Putamen (tissue), 1 donor: ENCODE measurements around the gene ZNF462.
A peak's percentile ranks its signal among the peaks of the same experiment; 100 is the strongest.
"Not testable (repeated sequence)": the region's sequence is repeated elsewhere in the genome, so short reads cannot be mapped to it uniquely, and the experiment has no call there.

Experiments used
- DNase-seq: peaks from one replicate; pipeline ENCODE4 v3.0.0-alpha.2; 2016; ENCODE audit warnings: low spot score

ZNF462 gene

DNA sequence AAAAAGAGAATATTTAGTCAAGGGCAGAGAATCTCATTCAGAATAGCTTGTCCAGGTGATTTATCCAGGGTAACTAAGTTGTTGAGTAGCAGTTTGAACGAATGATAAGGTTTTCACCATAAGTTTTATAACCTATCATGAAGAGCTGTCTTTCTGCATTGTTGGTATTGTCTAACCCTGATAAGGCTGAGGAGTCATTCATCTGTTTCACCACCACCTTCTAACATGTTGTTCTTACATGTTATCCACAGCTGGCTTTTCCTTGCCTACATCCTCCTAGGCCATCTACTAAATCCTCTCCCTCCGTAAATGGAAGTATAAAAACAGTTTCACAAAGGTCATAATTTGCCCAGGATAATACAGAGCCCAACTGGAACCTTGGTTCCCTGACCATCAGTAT is 24.1 kb downstream of the ZNF462 start:
- no peak for DNase-seq

DNA sequence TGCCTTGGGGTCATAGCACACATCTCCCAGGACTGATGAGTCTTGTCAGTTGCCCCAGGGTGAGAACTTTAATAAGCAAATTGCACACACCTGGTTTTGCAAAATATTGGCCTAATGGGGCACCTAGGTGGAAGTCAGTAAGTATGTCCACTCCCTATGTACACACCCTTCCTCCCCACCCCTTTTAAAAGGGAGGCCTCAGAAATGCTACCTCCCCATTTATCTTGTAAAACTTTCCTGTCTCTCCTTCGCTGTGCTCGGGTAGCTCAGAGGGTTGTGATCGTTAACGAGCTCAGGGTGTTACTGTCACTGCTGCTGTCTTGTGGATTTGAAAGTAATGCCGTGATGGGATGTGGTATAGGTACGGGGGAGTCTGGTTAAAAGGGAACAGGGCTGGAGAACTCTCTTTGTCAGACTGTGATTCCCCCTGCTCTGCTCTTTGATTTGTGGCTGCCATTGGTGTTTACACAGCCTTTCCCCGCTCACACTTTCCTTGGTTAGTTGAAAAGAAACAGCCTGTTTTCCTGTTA is 26.2 kb downstream of the ZNF462 start:
- DNase-seq: no peak

DNA sequence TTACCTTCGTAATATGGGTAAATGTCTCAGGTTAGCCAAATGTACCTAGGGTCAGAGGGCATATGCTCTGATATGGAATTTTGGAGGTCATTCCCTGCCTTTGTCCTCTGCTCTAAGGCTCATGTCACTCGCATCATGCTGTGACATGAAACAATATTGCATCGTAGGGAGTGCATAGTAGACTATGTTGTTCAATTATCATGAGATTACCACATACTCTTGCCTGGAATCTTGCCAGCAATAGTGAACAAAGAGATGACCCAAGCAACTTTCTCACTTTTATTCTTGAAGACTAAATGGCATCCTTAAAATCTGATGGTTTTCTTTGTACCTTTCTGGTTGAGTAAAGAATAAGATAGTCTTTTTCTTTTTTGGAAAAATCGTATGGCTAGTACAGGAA is 27.6 kb downstream of the ZNF462 start:
- no peak for DNase-seq

DNA sequence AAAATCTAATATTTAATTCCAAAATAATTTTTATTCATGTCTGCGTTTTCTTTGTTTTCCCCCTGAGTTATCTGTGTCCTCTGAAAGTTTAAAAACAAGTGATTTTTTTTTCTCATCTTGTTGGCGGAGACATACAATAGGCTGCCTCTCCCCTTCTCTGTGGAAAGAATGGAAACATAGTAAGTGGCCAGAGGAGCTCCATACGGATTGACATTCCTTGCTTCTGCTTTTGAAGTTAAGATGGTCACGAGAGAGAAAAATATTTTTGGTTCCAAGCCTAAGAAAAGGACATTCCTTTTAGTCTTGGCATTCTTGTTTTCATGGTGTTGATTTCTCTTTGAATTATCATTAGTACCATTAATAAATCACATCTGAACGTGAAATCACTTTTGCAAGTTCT is 28.3 kb downstream of the ZNF462 start:
- no peak for DNase-seq

DNA sequence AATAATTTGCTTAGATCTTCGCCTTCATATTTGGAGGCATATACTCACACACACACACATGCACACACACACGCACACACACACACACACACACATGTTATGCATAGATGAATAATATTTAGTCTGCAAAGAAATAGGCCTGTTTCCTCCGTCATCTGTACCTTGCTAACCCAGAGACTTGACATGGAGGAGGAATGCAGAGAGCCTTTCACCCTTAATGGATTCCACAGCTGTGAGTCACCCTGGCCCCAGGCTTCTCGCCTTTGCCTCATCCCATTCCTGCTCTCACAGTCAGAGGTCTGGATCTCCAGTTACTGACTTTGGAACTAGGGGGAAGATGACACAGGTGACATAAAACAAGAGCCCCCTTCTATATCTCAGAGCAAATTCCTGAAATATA is 29.7 kb downstream of the ZNF462 start:
- DNase-seq: no peak

DNA sequence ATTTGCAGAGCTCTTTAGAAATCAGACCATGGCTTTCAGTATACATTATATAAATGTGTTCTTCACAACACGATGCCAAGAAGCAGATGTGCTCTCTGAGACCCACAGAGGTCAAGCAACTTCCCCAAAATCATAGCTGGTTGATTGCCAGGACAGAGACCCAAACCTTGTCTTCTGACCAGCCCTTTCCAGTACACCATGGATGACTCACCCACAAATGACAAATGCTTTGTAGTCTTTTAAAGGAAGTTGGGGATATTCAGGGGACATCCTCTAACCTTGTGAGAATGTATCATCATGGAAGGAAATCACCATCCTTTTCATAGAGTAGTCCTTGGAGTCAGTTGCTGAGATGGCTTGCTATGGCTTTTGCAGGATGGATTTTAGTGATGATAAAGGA is 30.1 kb downstream of the ZNF462 start:
- DNase-seq: no peak

DNA sequence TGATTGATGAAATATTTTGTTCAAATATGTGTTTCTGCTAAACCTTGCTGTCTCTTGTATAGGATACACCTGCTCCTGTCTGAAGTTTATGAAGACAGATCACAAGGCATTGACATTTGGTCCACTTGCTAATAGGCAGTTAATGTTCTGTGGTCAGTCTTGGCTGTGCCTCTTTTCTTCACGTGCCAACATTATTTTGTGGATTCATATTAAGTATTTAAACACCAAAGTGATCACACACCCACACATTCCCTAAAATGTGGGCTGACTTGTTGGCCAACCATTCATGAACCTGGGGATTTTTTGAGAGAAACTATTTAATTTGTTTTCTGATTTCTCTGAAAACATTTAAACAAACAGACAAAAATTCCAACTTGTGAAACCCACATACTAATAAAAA is 33.7 kb downstream of the ZNF462 start:
- no peak for DNase-seq

DNA sequence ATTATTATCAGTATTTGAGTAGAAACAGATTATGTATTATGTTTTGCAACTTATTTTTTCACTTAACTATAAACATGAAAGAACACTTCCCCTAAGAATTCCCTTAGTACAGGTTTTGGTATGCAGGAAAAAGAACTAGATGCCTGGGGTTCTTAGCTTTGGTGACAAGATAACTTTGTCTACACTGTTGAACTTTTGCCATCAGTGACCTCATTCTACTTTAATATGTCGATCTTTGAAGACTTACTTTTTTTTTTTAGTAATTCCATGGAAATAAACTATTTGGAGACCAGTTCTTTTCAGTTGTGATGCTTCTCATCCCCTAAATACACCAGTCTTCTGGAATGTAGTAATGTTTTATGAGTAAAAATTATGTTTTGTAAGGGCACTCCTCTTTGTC is 34.3 kb downstream of the ZNF462 start:
- no peak for DNase-seq

DNA sequence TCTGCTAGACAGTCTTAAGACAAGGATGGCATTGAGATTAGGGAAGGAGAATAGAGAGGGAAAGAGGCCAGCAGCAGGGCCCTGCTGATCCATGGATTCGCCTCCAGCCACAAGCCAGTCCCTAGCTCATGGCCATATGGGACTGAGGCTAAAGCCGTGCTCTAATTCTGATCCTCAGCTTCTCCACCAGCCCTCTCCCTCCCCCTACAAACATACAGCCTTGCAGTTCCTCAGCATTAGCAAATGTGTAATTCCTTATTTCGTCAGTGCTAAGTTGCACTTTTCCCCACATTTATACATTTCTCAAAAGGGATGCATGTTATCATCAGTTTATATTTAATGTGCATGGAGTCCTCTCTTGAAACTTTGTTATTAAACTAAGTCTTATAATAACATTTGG is 34.8 kb downstream of the ZNF462 start:
- no peak for DNase-seq

DNA sequence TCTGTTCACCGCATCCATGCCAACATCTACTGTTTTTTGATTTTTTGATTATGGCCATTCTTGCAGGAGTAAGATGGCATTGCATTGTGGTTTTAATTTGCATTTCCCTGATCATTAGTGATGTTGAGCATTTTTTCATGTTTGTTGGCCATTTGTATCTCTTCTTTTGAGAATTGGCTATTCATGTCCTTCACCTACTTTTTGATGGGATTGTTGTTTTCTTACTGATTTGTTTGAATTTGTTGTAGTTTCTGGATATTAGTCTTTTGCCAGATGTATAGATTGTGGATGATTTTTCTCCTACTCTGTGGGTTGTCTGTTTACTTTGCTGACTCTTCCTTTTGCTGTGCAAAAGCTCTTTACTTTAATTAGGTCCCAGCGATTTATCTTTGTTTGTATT is 37.6 kb downstream of the ZNF462 start:
- not testable (repeated sequence) for DNase-seq

DNA sequence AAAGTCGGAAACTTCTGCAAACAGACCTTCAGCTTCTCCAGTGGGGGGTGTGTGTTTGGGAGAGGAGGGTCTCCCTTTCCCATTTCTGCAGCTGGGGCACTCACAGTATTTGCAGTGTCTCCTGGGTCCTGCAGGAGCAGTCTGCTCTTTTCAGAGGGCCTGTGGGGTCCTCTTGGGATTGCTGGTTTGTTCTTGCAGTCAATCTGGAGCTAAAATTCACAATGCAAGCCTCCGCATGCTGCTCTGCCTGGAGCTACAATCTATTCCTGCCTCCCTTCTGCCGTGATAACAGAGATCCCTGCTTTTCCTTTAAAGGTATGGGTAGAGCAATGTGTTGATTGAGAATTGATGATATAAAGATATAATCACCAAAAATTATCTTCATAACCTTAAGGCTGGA is 43.2 kb downstream of the ZNF462 start:
- no peak for DNase-seq

DNA sequence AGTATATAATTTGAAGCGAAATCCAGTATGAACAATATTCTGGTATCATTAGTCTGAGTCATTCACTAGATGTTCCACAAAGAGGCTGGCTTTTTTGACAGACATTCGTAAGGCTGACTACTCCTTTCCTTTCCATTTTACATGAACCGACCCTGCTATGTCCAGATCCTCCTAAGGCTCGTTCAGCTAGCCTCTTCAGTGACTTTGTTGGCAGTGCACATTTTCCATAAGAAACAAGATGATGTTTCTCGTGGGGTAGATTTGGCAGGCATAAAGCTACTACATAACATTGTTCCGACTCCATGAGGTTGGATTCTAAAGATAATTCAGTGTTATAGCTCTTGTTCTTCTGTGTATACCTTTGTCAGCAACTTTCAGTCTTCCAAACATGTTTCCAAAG is 49.0 kb downstream of the ZNF462 start:
- no peak for DNase-seq

DNA sequence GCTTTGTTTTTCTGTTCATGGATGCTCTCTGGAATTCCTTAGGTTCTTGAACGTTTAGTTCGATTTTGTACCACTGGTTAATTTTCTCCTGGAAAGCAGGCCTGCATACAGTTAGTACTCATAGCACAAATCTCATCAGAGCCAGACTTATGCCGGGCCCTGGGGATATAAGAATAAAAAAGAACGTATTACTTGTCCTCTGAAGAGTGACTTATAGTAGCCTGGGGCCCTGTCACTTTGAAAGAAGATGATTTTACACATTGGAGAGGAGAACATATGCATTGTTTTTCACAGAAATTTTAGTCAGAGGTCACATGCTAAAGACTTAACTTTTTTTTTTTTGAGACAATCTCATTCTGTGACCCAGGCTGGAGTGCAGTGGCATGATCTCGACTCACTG is 50.3 kb downstream of the ZNF462 start:
- DNase-seq: no peak

DNA sequence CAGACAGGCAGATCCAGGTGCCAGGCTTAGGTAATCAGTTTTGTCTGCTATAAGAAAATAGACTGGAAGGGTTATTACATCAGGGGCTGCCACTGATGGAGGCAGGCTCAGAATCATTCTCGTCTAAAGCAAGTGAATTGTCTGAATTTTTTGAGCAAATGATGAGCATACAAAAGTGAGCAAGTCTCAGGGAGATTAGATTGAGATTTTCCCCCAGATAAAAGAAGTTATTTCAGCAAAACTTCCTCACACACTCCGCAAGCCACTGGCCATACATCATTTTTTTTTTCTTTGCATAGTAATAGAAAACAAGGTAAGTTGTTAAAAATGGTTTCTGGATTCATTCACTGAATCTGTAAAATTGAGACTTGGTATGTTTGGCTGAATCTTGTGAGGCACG is 52.9 kb downstream of the ZNF462 start:
- DNase-seq: no peak

DNA sequence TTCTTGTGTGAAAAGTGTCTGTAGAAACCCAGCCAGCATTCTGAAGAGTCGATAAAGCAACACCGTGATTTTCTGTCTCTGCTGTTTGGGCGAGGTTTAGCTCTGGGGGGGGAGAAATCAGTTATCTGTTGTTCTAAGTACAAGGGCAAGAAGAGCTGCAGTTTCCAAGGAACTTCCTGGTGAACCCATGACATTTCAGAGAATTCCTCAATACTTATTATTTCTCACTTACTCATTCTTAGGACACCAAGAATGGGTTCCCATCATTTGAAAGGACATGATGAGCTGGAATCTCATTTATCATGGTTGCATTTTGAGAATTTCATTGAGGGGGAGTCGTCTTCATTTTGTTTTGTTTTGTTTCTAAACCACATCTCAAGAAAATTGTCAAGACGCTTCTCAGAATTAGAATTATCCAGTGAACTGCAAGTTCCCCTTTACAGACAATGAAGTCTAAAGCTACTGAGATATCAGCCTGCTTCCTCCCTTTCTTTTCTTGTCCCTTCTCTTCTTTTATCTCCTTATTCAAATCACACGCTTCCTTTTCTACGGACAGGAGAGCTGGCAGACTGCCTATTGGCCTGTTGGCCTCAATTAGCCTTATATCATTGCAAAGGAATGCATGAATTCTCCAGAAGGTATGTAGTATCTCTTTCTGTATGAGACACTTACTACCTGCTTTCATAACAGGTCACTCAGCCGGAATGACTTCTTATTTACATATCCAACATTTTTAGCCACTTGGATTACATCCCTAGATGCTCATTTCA is 53.7 kb downstream of the ZNF462 start:
- no peak for DNase-seq

DNA sequence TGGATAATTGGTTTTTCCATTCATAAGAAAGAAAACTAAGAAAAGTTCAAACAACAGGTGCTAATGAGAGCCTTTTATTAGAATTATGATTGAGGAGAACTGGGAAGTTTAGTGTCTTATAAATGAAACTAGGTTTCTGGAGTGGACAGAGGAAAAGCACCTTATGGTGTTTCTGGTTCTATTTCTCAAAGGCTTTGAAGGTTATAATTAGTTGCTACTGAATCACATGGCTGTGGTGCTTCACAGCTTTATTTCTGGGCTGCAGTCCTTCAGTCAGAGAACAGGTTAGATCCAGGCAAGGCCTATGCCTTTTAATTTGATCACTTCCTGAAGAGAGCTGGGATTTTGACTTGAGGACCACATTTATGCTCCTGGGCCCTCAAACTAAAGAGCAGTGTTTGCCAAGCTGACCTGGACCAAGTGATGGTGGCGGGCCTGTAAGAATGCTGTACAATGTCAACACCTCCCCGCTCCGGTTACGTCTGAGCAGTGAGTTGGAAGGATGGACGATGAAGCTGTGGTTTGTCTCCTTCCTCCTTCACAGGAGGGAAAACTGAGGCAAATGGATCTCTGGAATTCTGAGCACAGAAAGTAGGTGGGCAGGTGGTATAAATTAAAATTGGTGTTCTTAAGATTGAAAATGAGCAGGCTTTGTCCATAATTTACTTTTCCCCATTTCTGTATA is 56.0 kb downstream of the ZNF462 start:
- DNase-seq: no peak

DNA sequence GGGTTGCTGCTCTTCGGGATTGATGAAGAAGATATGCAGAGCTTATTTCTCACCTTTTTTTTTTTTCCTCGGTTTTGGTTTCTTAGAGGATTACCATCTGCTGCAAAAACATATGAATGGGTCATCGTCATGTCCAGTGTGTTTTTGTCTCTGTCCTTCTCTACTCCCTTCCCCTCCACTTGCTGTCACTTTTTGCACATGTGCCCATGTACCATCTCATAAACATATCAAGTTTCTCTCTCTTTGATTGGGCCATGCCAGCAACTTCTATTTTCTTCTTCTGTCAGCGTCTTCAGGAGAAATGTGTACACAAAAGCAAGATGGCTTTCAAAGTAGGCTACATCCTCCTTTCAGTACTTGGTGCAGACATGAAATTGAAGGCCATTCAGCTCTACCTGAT is 57.1 kb downstream of the ZNF462 start:
- no peak for DNase-seq

DNA sequence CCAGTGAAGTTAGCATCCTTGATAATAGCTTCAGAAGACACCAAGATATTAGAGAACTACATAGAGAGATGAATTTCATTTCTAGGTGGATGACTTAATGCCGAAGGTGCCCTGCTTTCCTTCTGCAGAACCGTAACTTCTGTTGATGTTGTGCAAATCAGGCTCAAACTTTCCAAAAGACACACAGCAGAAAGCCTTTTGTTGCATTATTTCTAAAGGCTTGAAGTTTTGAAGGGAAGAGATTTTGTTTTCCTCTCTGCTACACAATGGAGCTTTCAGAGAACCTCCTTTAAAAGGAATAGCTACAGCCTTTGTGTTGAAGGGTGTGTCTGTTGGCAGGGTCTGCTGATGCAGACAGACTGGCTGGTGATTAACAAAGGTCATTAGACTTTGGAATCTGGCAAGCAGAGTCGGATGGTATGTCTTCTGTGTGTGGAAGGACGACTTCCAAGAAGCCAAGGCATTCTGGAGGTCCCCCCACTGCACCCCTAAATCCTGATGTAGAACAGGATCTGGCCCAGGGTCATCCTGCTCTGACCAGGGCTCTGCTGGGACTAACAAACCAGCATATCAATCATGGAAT is 57.8 kb downstream of the ZNF462 start:
- peak; percentile 80 for DNase-seq

DNA sequence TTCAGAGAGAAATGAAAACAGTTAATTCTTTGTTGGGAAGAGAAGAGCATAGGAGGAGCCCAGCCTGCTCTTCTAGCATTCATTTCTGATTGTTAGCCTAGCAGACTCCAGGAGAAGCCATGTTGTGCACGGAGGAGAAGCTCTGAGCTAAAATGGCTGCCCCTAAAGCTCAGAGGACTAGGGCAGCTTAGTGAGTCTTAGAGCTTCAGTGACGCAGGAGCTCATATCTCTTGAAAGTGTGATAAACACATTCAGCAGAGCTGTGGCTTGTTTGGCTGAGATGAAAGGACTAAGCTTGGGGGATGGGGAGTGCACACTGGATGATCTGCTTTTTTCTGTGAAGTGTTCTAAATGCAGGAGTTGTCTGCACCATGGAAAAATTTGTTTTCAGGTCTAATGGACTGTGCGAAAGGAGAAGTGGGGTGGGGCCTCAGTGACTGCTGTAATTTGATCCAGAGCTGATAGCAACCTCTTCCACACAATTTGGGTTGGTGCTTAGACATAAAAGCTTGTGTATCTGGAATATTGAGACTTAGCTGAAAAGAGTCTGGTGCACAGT is 58.5 kb downstream of the ZNF462 start:
- peak; percentile 54 for DNase-seq

DNA sequence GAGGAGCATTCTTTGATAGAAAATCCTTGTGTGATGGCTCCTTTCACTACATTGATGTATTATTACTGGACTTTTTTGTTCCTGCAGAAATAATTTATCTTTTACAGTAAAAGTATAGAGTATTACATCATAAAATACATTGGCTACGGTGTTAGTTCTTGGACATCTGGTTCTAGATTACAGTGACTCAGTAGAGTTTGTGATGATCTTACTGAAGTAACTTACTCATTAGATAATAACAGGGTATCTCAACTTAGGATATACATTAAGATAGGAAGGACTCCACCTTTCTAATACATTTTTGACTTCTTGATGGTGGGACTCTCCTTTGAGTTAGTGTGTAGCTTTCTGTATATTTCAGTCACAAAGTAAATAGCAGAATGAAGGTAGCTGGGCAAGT is 59.1 kb downstream of the ZNF462 start:
- DNase-seq: no peak

DNA sequence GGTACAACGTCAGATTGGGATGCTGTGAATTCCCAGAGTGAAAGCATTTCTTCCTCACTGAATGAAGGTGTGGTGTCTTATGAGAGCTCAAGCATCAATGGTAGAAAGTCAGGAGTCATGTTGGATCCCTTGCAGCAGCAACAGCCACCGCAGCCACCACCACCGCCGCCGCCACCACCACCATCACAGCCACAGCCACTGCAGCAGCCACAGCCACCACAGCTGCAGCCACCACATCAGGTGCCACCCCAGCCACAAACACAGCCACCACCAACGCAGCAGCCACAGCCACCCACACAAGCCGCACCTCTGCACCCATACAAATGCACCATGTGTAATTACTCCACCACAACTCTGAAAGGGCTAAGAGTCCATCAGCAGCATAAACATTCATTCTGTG is 62.4 kb downstream of the ZNF462 start:
- no peak for DNase-seq

DNA sequence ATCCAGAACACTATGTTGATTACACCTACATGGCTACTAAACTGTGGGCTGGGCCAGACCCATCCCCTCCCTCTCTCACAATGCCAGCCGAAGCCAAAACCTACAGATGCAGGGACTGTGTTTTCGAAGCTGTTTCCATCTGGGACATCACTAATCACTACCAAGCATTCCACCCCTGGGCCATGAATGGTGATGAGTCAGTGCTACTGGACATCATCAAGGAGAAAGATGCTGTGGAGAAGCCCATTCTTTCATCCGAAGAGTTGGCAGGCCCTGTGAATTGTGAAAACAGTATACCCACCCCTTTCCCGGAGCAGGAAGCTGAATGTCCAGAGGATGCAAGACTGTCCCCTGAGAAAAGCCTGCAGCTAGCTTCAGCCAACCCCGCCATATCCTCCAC is 65.0 kb downstream of the ZNF462 start:
- no peak for DNase-seq

DNA sequence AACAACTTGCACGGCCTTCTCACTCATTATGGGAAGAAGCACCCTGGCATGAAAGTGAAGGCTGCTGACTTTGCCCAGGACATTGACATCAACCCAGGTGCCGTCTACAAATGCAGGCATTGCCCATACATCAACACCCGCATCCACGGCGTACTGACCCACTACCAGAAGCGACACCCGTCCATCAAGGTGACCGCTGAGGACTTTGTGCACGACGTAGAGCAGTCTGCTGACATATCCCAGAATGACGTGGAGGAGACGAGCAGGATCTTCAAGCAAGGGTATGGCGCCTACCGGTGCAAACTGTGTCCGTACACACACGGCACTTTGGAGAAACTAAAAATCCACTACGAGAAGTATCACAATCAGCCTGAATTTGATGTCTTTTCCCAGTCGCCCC is 65.4 kb downstream of the ZNF462 start:
- no peak for DNase-seq
